HEK293T (cell line): ENCODE measurements around the gene TMA7B.

Experiments
- ARNT ChIP-seq: fragments of 450-650 bp; IDR thresholded peaks from 2 replicates; pipeline ENCODE4 v1.6.1; 2017; ENCODE audit warnings: mild to moderate bottlenecking
- BHLHE40 ChIP-seq: fragments of 450-650 bp; IDR thresholded peaks from 2 replicates; pipeline ENCODE4 v1.6.1; 2016; ENCODE audit warnings: mild to moderate bottlenecking, moderate library complexity, borderline replicate concordance
- CTBP1 ChIP-seq: fragments of 450-650 bp; IDR thresholded peaks from 2 replicates; pipeline ENCODE4 v1.6.1; 2016; ENCODE audit warnings: borderline replicate concordance
- ELF4 ChIP-seq: fragments of 450-650 bp; IDR thresholded peaks from 2 replicates; pipeline ENCODE4 v1.6.1; 2017; ENCODE audit warnings: antibody characterized with exemption
- FOXA1 ChIP-seq: fragments of 450-650 bp; IDR thresholded peaks from 2 replicates; pipeline ENCODE4 v1.6.1; 2016; ENCODE audit warnings: mild to moderate bottlenecking
- FOXM1 ChIP-seq: fragments of 450-650 bp; IDR thresholded peaks from 2 replicates; pipeline ENCODE4 v1.6.1; 2017; ENCODE audit warnings: mild to moderate bottlenecking, borderline replicate concordance
- HDGF ChIP-seq: fragments of 450-650 bp; IDR thresholded peaks from 2 replicates; pipeline ENCODE4 v1.6.1; 2017; ENCODE audit warnings: antibody characterized with exemption, borderline replicate concordance
- LEF1 ChIP-seq: fragments of 450-650 bp; IDR thresholded peaks from 2 replicates; pipeline ENCODE4 v1.6.1; 2017; ENCODE audit warnings: mild to moderate bottlenecking, borderline replicate concordance
- NFRKB ChIP-seq: fragments of 450-650 bp; IDR thresholded peaks from 2 replicates; pipeline ENCODE4 v1.6.1; 2016; ENCODE audit warnings: mild to moderate bottlenecking, moderate library complexity
- SP1 ChIP-seq: fragments of 450-650 bp; IDR thresholded peaks from 2 replicates; pipeline ENCODE4 v1.6.1; 2017
- SUZ12 ChIP-seq: fragments of 450-650 bp; IDR thresholded peaks from 2 replicates; pipeline ENCODE4 v1.6.1; 2016; ENCODE audit warnings: mild to moderate bottlenecking
- TARDBP ChIP-seq: fragments of 450-650 bp; IDR thresholded peaks from 2 replicates; pipeline ENCODE4 v1.6.1; 2016
- ZNF384 ChIP-seq: fragments of 450-650 bp; IDR thresholded peaks from 2 replicates; pipeline ENCODE4 v1.6.1; 2016

GRCh38 chr22:39985383-39986035 lies 25.3 kb downstream of the TMA7B start:
- no peak for TF ChIP-seq SUZ12
- TF ChIP-seq ELF4 = no peak
- TF ChIP-seq CTBP1 = no peak
- no peak for TF ChIP-seq TARDBP
- no peak for TF ChIP-seq ZNF384
- no peak for TF ChIP-seq SP1
- no peak for TF ChIP-seq NFRKB
- TF ChIP-seq HDGF = no peak
- TF ChIP-seq FOXM1 = no peak
- no peak for TF ChIP-seq ARNT
- no peak for TF ChIP-seq BHLHE40
- no peak for TF ChIP-seq FOXA1
- TF ChIP-seq LEF1 = no peak
